ENCODE measurements around the gene ATP6V1C2.
A peak's percentile ranks its signal among the peaks of the same experiment; 100 is the strongest.
"Not testable (repeated sequence)": the region's sequence is repeated elsewhere in the genome, so short reads cannot be mapped to it uniquely, and the experiment has no call there.

The ATP6V1C2 gene

DNA sequence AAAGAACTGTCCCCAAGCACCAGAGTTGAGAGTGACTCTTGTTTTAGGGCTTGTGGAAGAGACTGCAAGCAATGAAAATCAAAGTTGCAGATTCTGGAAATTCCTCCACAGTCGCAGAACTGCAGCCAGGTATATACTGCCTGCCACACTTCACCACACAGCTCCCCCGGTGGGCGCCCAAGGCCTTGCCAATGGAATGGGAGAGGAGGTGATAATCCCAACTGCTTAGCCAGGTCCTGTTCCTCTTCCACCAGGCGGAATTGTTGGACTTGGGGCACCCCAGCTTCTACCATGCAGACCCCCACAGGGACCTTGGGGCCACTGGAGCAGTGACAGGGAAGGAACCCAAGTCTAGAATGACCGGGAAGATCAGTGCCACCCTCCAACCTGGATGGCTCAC lies 96.0 kb downstream of the ATP6V1C2 start:
- no peak for DNase-seq

DNA sequence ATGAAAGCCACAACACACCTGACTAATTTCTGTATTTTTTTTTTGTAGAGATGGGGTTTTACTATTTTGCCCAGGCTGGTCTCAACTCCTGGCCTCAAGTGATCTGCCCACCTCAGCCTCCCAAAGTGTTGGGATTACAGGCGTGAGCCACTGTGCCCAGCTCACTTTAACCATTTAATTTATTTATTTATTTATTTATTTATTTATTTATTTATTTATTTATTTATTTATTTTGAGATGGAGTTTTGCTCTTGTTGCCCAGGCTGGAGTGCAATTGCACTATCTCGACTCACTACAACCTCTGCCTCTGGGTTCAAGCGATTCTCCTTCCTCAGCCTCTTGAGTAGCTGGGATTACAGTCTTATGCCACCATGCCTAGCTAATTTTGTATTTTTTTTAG lies 96.9 kb downstream of the ATP6V1C2 start:
- DNase-seq, result not testable (repeated sequence)

DNA sequence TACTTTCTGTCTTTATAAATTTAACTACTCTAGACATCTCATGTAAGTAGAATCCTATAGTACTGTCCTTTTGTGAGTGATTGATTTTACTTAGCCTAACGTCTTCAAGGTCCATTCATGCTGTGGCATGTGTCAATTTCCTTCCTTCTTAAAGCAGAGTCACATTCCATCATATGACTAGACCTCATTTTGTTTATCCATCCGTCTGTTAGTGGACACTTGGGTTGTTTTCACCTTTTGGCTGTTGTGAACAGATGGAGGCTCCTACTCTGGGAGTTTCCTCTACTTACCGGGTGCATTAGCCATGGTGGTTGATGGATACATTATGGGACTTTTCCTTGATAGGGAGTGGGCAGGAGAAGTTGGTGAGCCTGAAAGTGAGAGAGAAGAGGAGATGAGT lies 97.6 kb downstream of the ATP6V1C2 start:
- DNase-seq, result no peak

DNA sequence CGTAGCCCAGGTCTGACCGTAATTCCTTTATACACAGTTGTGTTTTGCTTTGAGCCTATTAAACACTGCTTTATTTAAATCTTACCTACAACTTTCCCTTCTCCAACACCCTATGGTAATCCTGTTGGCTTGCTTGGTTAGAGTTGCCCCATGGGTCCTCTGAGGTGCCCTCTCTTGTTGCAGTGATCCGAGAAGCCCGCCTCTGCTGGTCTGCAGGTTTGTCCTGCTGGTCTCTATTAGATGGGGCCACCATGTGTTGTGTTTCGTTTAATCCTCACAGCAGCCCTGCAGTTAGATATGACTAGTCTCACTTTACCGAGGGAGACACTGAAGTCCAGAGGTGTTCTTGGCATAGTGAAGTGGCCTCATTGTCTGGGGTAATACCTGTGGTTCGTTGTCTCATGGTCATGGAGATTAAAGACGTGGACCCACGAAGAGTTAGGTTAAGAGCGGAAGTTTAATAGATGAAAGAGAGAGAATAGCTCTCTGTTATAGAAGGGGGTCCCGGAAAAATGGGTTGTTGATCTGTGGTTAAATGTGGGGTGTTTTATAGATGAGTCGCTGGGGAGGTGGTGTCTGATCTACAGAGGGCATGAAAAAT lies 98.4 kb downstream of the ATP6V1C2 start:
- no peak for DNase-seq

DNA sequence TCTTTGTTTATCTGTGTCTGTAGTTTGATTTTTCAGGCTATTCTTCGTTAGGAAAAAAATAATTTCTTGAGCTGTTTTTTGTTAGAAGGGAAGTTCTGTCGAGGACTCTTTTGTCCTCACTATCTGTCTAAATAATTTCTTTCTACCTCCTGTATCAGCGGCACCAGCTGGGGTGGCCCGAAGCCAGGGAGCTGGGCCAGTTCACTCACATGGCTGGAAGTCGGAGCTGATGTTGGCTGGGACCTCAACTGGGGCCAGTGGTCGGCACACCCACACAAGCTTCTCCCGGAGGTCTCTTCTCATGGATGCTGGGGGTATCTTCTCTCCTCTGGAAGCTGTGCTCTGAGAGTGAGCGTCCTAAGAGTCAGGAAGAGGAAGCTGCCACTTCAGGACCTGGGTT lies 99.1 kb downstream of the ATP6V1C2 start:
- no peak for DNase-seq

DNA sequence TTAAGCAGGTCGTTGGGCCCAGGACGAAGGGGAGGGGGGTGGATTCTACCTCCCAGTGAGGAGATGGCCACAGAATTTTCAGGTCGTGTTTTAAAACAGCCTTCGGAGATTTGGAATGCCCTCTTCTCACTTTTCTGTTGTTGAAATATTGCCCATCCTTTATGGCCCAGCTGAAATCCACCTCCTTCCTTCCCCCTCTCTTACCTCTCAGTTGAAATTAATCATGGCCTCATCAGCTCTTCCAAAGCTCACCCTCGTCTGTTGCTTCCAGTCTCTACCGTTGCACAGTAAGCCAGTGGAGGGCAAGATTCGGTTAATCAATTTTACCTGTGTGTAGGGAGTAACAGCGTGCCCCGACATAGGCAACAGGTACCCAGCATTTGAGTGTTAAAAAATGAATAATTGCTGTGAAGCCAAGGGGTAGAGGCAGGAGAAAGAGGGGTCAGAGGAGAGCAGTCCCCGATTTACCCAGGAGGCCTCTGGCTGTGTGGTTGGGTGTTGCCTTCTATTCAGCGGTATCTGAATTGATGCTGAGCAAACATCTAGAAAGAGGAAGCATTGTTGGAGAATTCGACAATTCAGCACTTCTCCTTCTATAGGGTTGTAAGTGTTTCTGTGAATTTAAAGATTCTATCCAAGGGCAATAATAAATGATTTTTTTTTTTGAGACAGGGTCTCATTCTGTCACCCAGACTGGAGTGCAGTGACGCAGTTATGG lies 99.7 kb downstream of the ATP6V1C2 start:
- no peak for DNase-seq

DNA sequence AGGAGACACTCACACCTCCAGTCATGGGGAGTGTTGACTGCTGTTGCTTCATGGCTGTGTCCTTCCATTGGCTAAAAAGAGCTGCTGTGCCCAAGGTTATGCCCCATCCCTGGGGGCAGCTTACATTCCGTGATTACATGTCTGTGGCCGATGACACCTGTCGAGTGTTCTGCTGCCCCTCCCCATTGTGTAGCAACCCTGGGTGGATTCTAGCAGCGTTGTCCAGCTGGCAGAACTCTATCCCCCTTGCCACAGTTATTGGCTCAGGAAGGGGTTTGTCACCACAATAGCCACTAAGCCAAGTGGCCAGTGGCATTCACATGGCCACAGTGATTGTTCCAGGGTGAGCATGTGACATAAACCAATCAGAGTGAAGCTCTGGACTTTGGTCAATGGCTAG lies 102.8 kb downstream of the ATP6V1C2 start:
- DNase-seq, result no peak

DNA sequence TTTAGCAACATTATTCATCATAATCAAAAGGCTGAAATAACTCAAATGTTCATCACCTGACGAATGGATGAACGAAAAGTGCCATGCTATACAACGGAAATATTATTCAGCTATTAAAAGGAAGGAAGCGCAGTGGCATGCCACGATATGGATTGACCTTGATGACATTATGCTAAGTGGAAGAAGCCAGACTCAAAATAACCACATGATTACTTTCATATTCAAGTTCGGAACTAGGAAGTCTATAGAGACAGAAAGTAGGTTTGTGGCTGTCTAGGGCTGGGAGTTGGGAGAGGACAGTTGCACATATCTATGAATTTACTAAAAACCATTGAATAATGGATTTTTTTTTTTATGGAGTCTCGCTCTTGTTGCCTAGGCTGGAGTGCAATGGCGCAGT lies 104.6 kb downstream of the ATP6V1C2 start:
- no peak for DNase-seq

DNA sequence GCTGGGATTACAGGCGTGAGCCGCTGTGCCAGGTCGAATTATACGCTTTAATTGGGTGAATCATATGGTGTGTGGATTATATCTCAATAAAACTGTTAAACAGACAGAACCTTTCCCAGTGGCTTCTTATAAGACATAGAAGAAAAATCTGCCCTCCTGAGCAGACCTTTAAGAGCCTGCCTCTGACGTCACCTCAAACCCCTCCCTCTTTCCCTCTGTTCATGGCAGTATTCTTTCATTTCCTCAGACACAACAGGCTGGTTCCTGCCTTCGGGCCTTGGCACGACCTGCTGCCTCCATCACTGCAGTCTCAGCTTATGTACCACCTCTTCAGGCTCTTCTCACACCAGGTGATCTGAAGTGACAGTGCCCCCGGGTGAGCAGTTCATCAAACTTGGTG lies 105.2 kb downstream of the ATP6V1C2 start:
- no peak for DNase-seq

DNA sequence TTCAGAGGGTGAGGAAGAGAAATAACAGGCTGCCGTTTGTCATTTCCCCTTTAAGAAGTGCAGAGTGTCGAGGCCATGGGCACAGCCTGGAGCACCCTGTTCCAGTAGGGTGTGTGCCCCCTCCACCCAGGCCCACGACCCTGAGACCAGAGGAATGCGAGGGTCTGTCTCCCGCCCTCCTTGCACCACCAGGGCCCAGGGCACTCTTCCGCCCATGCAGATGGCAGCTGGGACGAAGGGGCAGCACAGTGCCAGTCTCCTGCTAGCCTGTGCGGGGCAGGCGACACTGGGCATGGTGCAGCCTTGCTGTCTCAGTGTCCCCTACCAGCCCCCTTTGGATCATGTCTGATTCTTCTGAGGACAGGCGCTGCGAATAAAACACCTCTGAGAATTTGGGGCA lies 106.9 kb downstream of the ATP6V1C2 start:
- no peak for DNase-seq

DNA sequence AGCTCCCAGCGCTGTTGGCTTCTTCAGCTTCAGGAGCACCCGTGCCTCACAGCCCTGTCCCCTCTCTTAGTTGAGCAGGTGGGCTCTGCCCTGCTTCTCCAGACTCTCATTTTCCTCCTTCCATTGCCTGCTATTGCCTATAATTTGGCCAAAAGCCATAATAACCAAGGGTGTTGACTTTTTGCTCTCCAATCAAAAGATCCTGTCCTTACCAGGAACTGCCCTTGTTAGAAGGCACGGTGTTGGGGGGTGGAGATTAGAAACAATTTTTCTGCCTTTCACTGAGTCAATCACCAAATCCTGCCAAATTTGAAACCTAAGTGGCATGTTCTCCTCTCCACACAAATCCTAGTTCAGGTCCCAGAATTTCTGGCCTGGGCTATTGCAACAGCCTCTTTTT lies 107.9 kb downstream of the ATP6V1C2 start:
- DNase-seq, result no peak

DNA sequence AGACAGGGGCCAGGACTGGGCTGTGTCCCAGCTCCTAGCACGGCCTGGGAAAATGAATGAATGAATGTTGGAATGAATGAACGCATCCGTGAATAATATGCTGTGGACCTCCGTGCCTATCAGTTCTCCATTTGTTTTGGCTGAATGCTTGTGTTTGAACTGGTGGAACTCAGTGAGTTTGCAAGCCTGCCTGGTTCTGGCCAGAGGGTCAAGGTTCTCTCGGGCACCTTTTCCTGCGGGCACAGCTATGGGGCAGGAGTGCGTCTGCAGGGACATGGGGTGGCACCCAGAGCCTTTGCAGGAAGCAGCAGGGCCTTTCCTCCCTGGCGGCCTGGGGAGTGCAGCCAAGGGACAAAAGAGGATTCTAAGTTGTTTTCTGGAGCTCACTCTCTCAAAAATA lies 108.8 kb downstream of the ATP6V1C2 start:
- no peak for DNase-seq

DNA sequence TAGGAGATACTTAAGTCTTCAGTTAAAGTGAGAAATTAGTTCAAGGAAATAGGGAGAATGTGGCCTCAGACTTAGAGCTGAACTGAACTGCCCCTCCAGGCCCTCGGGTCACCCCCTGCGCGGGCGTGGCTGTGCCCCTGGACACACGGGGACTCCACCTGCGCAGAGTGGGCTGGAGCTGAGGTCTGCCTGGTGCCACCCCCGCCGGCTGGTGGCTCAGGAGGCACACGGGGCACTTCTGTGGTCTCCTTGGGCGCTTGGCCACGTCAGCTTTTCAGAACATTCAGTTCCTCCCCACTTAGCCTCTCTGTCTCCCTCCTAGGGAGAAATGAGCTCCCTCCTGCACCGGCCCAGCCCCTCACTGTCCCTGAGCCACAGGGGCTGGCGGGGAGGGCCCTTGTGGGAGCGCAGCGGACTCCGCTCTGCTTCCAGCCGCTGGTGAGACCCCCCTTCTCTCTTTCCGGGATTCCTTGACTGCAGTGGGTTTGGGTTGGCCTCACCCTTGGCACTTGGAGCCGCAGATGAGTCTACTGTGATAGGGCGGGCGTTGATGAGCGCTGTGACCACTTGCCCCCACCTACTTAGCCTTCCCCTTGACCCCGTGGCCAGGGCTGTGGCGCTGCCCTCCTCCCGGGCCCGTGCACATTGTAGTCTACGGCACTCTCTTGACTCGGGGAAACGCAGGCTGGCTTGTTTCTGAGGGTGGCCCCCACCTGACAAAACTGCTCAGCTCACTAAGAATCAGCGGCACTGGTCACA lies 109.4 kb downstream of the ATP6V1C2 start:
- DNase-seq, result no peak

DNA sequence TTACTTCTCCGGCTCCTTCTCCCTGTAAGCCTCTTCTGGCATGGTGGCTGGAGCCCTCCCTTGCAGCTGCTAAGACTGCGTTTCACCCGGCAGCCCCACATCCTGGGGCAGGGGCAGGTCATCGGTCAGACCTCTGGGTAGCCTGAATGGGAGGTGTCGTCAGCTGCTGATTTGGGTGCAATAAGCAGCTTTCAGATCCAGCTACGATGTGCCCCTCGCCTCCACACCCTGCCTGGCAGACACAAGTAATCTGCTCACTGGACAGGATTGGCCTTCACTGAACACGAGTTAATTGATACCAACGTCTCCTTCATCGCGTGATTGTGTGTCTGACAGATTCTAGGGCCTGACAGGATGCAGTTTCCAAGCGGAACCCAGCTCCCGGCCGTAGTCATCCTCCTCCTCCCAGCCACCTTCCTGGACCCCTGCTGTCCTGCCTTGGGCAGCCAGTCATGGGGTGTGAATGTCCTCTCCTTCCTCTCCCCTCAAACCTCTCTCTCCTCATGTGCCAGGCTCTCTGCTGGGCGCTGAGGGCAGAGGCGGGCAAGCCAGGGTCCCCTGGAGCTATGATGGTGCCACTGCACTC lies 110.1 kb downstream of the ATP6V1C2 start:
- no peak for DNase-seq

DNA sequence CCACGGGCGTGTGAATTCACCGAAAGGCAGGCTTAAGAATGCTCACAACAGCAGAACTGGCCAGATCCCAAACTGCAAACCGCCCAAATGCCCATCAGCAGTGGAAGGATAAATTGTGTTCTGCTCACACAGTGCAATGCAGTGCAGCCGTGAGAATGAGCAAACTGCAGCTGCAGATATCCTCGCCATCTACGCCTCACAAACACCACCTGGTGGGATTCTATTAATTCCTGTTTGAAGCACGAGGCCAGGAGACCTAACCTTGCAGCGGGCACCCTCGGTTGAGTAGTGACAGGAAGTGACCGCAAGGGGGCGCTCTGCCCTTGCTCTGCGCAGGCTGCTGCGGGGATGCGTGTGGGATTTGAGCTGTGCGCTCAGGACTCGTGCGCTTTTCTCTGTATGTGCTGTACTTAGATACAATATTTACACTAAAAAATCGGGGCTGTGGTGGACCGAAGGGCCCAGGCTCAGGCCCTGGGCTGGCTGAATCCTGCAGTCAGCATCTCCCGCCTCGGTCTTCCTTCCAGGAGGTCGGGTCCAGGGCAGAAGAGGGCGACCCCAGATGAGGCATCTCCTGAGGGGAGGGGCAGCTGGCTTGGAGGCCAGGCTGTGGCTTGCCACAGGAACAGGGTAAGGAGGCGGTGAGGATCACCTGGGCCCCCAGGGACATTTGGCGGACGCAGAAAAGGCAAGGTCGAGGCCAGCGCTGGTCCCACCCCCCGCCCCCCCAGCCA lies 110.9 kb downstream of the ATP6V1C2 start:
- peak; percentile 55 for DNase-seq

DNA sequence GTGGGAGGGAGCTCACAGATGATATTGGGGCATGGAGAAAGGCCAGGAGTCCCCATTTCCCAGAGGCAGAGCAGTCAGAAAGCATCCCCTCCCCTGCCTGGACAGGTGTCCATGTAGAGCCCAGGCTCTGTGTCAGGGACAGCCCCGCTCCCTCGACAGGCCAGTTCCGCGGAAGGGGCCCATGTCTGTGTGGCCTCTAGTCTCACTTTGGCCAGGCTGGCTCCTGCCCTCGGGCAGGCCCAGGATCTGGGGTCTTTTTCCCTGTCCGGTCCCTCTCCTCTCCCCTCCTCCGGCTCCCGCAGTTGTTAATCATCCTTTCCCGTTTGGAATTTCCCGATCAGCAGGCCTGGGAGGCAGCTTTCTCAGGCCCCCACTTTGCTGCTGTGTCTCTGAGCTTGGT lies 111.6 kb downstream of the ATP6V1C2 start:
- no peak for DNase-seq

DNA sequence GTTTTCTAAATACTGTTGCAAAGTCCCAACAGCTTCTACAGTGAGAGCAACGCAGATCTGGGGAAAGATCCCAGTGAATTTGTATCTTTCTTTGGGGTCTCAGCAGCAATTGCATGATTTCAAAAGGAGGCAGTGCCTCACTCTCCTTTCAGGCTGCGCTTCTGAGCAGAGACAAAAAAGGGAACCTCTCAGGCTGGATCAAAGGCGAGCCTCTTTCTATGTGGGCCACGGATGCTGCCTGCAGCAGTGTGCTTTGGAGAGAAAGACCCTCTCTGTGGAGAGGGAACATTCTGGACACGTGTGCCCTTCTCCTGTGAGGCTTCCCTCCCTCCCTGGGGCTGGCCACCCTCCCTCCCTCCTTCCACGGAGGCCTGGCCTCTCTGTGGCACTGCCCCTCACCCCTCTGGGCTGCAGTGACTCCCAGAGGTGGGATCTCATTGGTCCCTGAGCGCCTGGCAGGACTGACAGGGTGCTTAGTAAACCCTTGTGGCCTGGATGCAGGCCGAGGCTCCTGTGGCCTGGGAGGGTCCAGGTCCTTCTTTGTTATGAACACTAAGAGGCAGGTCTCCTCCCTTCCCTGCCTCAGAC lies 112.7 kb downstream of the ATP6V1C2 start:
- DNase-seq, result no peak

All from NCI-H1048 (cell line).